DND-41 (cell line): ENCODE measurements around the gene TNFRSF14.

Experiments used
- ATAC-seq: fragments of 200-7000 bp; cut with Tn5 transposase; 3 replicates; pipeline ENCODE4 v1.9.1; 2021; ENCODE audit warnings: low read depth; ENCODE audit not compliant: insufficient read depth
- DNase-seq: peaks from one replicate; pipeline ENCODE4 v3.0.0-alpha.2; 2020
- H2AFZ ChIP-seq: 2 replicates; pipeline ENCODE4 v1.6.0; 2012; ENCODE audit warnings: low read depth, low read length
- H3K27ac ChIP-seq: 2 replicates; pipeline ENCODE4 v1.5.1; 2012; ENCODE audit warnings: low read length, inconsistent platforms
- H3K27me3 ChIP-seq: fragments of 200-600 bp; sonication (generic); 2 replicates; pipeline ENCODE4 v1.6.0; 2012; ENCODE audit warnings: low read length, mild to moderate bottlenecking, inconsistent platforms; ENCODE audit not compliant: insufficient read depth, poor library complexity
- H3K36me3 ChIP-seq: 2 replicates; pipeline ENCODE4 v1.5.1; 2012; ENCODE audit warnings: low read length, inconsistent platforms; ENCODE audit not compliant: insufficient read depth
- H3K4me1 ChIP-seq: 2 replicates; pipeline ENCODE4 v1.5.1; 2012; ENCODE audit warnings: mild to moderate bottlenecking, low read length; ENCODE audit not compliant: insufficient read depth
- H3K4me2 ChIP-seq: 2 replicates; pipeline ENCODE4 v1.6.0; 2012; ENCODE audit warnings: mild to moderate bottlenecking, moderate library complexity, low read length, inconsistent platforms; ENCODE audit not compliant: insufficient read depth
- H3K4me3 ChIP-seq, 2 experiments: fragments of 200-600 bp in 1 of 2; shearing (Covaris generic) in 1 of 2; 2 replicates each; pipeline ENCODE4 v1.5.1; 2012 to 2016; ENCODE audit warnings: inconsistent platforms in 2 of 2, low read length in 2 of 2, mild to moderate bottlenecking in 2 of 2, low read depth in 1 of 2, moderate library complexity in 1 of 2
- H3K79me2 ChIP-seq: 2 replicates; pipeline ENCODE4 v1.6.0; 2012; ENCODE audit warnings: low read length, inconsistent platforms; ENCODE audit not compliant: insufficient read depth
- H3K9ac ChIP-seq: 2 replicates; pipeline ENCODE4 v1.6.0; 2012; ENCODE audit warnings: low read depth, mild to moderate bottlenecking, inconsistent platforms, low read length, moderate library complexity
- H3K9me3 ChIP-seq: 2 replicates; pipeline ENCODE4 v1.5.1; 2012; ENCODE audit warnings: low read length, moderate library complexity, mild to moderate bottlenecking, inconsistent platforms; ENCODE audit not compliant: insufficient read depth, severe bottlenecking
- H4K20me1 ChIP-seq: 2 replicates; pipeline ENCODE4 v1.6.0; 2012; ENCODE audit warnings: low read length; ENCODE audit not compliant: insufficient read depth
- EZH2 ChIP-seq: IDR thresholded peaks from 3 replicates; pipeline ENCODE4 v1.6.1; 2012; ENCODE audit warnings: borderline replicate concordance, low read depth, mild to moderate bottlenecking, moderate library complexity, low read length, inconsistent platforms; ENCODE audit not compliant: severe bottlenecking
- TF ChIP-seq, protein P1 (sequence below): IDR thresholded peaks from 2 replicates; pipeline ENCODE4 v1.5.1; 2012; ENCODE audit warnings: borderline replicate concordance, low read length, moderate library complexity, mild to moderate bottlenecking; ENCODE audit not compliant: poor library complexity, severe bottlenecking; ENCODE audit errors: extremely low read depth

The TNFRSF14 gene

DNA sequence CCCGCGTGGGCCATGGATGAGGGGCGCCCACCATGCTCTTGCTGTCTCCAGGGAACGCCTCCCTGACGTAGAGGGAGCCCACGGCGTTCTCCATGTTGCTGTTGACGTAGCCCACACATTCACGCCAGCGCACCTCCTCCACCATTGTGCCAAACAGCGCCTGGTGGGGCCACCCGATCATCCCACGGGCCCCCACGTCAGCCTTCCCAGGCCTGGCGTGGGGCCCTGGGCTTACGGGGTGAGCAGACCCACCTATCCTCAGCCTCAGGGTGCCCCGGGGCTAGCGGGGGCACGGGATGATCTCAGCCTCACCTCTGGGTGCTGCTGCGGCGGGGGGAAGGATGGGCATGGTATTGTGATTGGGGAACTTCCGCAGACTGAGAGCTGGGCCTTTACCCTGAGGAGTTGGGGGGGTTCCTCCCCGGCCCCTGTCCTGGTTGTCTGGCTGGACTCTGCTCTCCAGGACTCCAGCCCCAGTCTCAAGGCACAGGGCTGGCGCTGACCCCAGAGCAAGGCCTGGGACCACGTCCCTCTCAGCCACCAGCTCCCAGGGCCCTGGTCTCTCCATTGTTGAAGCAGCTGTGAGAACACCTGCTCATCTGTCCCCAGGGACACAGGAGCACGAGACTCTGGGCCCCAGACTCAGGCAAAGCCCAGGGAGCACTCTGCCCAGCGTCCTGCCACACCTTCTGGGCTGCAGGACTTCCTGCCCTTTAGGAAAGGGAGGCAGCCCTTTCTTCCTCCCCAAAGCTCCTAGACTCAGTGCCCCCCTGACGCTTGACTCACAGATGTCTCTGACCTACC, 40.6 kb downstream of the TNFRSF14 start:
- TF ChIP-seq, protein P1, sequence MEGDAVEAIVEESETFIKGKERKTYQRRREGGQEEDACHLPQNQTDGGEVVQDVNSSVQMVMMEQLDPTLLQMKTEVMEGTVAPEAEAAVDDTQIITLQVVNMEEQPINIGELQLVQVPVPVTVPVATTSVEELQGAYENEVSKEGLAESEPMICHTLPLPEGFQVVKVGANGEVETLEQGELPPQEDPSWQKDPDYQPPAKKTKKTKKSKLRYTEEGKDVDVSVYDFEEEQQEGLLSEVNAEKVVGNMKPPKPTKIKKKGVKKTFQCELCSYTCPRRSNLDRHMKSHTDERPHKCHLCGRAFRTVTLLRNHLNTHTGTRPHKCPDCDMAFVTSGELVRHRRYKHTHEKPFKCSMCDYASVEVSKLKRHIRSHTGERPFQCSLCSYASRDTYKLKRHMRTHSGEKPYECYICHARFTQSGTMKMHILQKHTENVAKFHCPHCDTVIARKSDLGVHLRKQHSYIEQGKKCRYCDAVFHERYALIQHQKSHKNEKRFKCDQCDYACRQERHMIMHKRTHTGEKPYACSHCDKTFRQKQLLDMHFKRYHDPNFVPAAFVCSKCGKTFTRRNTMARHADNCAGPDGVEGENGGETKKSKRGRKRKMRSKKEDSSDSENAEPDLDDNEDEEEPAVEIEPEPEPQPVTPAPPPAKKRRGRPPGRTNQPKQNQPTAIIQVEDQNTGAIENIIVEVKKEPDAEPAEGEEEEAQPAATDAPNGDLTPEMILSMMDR, result no peak
- no peak for TF ChIP-seq EZH2
- ATAC-seq (no peak), DNase-seq (no peak)
- no peak overlapping the region for H3K9ac ChIP-seq
- no peaks in the 10 kb centered on the region for H3K36me3 ChIP-seq
- H3K4me1 ChIP-seq, result no peaks in the 10 kb centered on the region
- no peak overlapping the region for H3K4me3 ChIP-seq
- no peak overlapping the region for H2AFZ ChIP-seq
- H3K27ac ChIP-seq, result no peak overlapping the region
- H3K4me2 ChIP-seq, result no peak overlapping the region
- no peaks in the 10 kb centered on the region for H4K20me1 ChIP-seq
- no peaks in the 10 kb centered on the region for H3K27me3 ChIP-seq
- peaks cover 3% of the 10 kb centered on the region for H3K9me3 ChIP-seq
- H3K79me2 ChIP-seq, result no peaks in the 10 kb centered on the region

DNA sequence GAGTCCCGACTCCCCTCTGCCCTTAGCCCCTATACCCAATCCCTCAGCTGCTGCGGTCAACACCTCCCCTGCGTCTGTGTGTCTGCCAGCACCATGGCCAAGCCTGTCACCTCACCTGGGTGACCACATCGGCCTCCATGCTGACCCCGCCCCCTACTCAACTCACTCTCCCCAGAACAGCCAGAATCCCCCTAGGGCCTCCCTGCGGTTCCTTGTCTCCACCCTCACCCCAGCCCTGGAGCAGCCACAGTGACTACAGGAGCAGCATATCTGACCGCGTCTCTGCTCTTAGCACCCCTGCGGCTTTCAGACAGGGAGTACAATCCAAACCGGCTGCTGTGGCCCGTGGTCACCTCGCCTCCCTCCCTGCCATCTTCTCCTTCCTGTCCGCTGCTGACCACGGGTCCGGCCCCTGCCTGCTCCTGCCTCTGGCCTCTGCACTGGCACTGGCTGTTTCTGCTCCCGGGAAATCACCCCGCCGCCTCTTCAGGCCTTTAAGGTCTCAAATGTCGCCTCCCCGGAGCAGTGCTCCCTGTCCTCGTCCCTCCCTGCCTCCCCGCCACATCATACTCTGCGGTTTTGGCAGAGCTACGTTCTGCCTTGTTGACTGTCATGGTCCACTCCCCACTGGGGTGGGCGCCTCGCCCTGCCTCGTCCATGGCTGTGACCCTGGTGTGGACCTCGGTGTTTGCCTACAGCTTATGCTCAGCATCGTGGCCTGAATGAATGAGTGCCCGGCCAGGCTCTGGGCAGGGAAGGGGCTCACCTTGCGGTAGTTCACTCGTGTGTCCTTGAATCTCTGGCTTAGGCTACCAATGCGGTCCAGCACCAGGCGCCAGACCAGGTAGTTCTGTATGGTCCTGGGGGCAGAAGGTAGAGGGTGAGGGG, 41.5 kb downstream of the TNFRSF14 start:
- H3K79me2 ChIP-seq, result no peaks in the 10 kb centered on the region
- no peaks in the 10 kb centered on the region for H4K20me1 ChIP-seq
- no peak overlapping the region for H2AFZ ChIP-seq
- no peak for DNase-seq
- no peak overlapping the region for H3K4me3 ChIP-seq
- TF ChIP-seq, protein P1, result no peak
- no peak for TF ChIP-seq EZH2
- no peak overlapping the region for H3K9ac ChIP-seq
- no peak for ATAC-seq
- no peak overlapping the region for H3K27ac ChIP-seq
- H3K4me2 ChIP-seq, result no peak overlapping the region
- H3K4me1 ChIP-seq, result no peaks in the 10 kb centered on the region
- H3K27me3 ChIP-seq, result no peaks in the 10 kb centered on the region
- no peaks in the 10 kb centered on the region for H3K36me3 ChIP-seq
- H3K9me3 ChIP-seq, result peaks cover 3% of the 10 kb centered on the region

DNA sequence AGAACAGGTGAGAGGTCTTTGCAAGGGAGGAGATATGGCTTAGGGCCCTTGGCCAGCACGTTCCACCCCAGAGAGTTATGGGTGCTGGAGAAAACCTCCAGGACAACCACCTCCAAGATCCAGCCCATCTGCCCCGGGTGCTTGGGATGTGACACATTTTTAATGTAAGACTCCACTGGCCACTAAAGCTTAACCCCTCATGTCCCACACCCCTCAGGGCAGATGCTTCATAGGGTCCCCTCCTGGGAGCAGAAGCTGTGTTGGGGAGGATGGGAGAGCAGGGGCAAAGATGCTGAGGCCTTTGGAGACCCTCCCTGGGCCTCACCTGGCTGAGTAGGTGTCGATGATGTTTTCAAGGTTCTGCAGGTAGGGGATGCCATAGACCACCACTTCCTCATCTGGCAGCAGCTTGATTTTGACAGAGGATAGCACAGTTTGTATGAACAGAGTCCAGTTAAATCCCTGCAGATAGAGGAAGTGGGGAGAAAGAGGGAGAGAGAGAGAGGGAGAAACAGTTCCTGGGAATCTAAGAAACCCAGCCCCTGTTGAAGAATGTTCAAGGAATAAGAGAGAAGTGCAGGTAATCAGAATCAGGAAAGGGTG, 42.3 kb downstream of the TNFRSF14 start:
- TF ChIP-seq, protein P1, result no peak
- TF ChIP-seq EZH2, result no peak
- Histone ChIP-seq H3K9ac (no peak overlapping the region), H2AFZ (no peak overlapping the region), H3K27ac (no peak overlapping the region), H3K27me3 (no peaks in the 10 kb centered on the region), H3K4me3 (no peak overlapping the region), H3K4me2 (no peak overlapping the region), H3K9me3 (peaks cover 3% of the 10 kb centered on the region), H4K20me1 (no peaks in the 10 kb centered on the region), H3K36me3 (no peaks in the 10 kb centered on the region), H3K79me2 (no peaks in the 10 kb centered on the region), H3K4me1 (no peaks in the 10 kb centered on the region)
- DNase-seq (no peak), ATAC-seq (no peak)
